IPS-18a (cell line): ENCODE measurements around the gene SFT2D1.

ENCODE experiments used
- H3K27ac ChIP-seq: one replicate; pipeline ENCODE4 v1.5.1; 2013; ENCODE audit warnings: low read length
- H3K27me3 ChIP-seq: one replicate; pipeline ENCODE4 v1.6.1; 2013; ENCODE audit warnings: mild to moderate bottlenecking, low read length; ENCODE audit not compliant: control insufficient read depth, insufficient read depth
- H3K36me3 ChIP-seq: one replicate; pipeline ENCODE4 v1.6.1; 2013; ENCODE audit warnings: low read depth, low read length; ENCODE audit not compliant: control insufficient read depth
- H3K4me1 ChIP-seq: one replicate; pipeline ENCODE4 v1.6.1; 2013; ENCODE audit warnings: low read depth, low read length; ENCODE audit not compliant: control insufficient read depth
- H3K4me3 ChIP-seq: one replicate; pipeline ENCODE4 v1.5.1; 2013; ENCODE audit warnings: low read length
- H3K9ac ChIP-seq: one replicate; pipeline ENCODE4 v1.6.1; 2013; ENCODE audit warnings: mild to moderate bottlenecking, low read length, moderate library complexity
- H3K9me3 ChIP-seq: one replicate; pipeline ENCODE4 v1.6.1; 2013; ENCODE audit warnings: low read depth, low read length; ENCODE audit not compliant: control insufficient read depth

SFT2D1 gene

DNA sequence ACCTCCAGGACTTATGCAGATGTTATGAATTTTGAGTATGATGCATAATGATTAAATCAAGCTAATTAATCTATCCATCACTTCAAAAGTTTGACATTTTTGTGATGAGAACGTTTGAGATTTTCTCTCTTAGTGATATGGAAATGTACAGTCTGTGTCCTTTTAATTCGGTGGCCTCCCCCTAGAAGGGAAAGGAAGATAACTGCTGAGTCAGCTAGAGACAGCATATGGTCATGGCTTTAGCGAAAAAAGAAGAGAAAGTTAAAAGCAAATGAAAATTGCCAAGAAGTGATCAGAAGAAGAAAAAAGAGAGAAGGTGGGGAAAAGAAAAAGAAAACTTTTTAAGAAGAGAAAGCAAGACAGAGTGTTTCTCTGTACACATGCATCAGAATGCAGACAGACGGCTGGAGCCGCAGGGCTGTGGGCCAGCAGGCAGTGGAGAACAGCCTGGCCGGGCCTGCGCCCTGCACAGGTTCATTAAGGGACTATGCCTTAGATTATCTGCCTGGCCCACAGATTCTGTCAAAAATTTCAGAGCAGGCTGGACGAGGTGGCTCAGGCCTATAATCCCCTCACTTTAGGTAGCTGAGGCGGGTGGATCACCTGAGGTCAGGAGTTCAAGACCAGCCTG, 41.9 kb downstream of the SFT2D1 start:
- H3K9me3 ChIP-seq, result peaks cover 3% of the 10 kb centered on the region
- H3K36me3 ChIP-seq, result no peaks in the 10 kb centered on the region
- no peak overlapping the region for H3K27ac ChIP-seq
- H3K9ac ChIP-seq, result no peak overlapping the region
- H3K4me1 ChIP-seq, result no peaks in the 10 kb centered on the region
- H3K27me3 ChIP-seq, result peaks cover 12% of the 10 kb centered on the region
- H3K4me3 ChIP-seq, result no peak overlapping the region

DNA sequence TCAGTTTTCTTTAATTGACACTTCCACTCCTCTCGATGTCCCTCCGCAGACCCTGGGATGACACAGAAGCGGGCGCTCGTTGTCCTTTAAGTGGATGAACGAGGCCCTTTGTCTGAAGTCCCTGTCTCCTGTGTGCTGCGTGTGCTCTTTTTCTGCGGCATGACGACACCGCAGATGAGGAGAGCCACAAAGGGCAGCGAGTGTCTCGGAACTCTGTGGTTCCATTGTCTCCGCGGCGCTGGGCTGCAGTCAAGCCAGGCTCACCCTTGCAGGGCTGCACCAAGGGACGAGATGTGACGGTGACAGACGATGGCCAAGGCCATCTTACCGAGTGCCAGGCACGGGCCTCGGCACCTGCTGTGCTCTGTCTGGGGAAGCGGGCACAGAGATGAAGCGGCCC, 44.7 kb downstream of the SFT2D1 start:
- H3K9ac ChIP-seq, result no peak overlapping the region
- H3K27me3 ChIP-seq, result no peaks in the 10 kb centered on the region
- no peak overlapping the region for H3K27ac ChIP-seq
- no peaks in the 10 kb centered on the region for H3K36me3 ChIP-seq
- peaks cover 3% of the 10 kb centered on the region for H3K9me3 ChIP-seq
- H3K4me3 ChIP-seq, result no peak overlapping the region
- H3K4me1 ChIP-seq, result no peaks in the 10 kb centered on the region

DNA sequence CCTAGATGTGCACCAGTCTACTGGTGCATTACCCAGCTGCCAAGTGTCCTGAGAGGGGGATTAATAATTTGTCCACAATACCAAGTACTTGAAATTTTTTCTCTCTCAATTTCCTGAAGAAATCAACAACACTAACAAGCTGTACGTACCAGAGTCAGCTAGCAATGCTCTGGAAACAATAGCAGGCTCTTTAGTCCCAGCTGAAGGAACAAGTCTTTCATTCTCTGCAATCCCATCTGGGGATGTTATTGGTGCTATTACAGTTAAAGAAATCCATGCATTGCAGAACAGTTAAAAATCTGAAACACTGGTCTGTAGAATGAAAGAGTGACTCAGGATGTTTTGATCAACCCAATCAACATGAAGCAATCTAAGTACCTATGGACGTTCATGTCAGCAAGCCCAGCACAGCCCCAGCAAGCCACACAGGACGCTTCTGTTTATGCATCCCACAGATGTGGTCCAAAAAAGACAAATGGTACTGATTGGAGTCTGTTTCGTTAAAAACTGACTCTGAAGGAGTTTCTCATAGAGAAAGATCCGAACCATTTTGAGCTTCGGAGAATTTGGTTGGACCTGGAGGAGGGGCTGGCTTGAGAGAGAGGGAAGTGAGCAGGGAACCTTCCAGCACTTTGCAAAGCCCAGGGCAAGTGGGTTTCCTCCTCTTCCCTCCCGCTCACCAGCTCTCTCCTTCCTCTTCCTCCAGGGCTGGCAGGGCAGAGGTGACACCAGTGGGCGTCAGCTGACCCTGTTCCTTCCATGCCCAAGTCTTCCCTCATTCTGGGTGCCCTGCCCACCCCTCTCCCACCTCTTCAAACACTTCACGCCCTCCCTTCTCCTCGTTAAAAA, 46.1 kb downstream of the SFT2D1 start:
- Histone ChIP-seq H3K4me3 (no peak overlapping the region), H3K27me3 (no peaks in the 10 kb centered on the region), H3K27ac (no peak overlapping the region), H3K4me1 (no peaks in the 10 kb centered on the region), H3K9ac (no peak overlapping the region), H3K9me3 (peaks cover 3% of the 10 kb centered on the region), H3K36me3 (no peaks in the 10 kb centered on the region)

DNA sequence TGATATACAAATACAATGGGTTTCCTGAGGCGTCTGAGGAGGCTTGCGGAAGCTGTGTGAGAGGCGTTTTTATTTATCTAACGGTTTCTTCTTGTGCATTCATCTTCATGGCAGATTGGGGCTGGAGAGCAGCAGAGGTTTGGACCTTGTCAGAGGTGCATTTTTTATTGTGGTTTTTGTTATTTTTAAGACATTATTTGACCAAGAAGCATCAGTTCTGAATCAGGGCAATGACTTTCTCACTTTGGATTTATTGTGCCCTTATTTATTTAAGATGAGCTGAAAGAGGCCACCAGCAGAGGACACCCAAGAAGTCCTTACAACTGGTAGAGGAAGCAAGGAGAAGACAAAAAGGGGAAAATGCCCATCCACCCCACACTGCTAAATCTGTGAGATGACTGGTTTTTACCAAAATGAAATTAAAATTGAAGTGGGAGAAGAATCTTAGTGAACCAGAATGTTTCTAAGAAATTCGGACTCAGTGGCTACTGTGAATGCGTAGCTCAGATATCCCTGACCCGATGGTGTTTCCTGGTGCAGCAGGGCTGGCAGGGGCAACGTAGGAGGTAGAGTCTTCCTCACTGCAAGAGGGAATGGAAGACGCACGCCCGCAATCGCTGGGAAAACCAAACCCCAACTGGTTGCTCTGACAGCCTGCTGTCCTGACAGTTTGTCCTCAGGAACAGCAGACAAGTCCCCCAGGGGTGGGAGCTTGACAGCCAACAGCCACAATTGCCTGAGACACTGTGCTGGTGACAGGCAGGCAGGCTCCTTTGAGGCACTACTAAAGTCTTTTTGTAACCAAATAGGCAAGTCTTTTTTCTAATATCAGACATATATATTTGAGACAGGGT, 48.4 kb downstream of the SFT2D1 start:
- Histone ChIP-seq H3K27me3 (no peaks in the 10 kb centered on the region), H3K27ac (no peak overlapping the region), H3K9ac (no peak overlapping the region), H3K9me3 (peaks cover 3% of the 10 kb centered on the region), H3K4me1 (no peaks in the 10 kb centered on the region), H3K36me3 (no peaks in the 10 kb centered on the region), H3K4me3 (no peak overlapping the region)

DNA sequence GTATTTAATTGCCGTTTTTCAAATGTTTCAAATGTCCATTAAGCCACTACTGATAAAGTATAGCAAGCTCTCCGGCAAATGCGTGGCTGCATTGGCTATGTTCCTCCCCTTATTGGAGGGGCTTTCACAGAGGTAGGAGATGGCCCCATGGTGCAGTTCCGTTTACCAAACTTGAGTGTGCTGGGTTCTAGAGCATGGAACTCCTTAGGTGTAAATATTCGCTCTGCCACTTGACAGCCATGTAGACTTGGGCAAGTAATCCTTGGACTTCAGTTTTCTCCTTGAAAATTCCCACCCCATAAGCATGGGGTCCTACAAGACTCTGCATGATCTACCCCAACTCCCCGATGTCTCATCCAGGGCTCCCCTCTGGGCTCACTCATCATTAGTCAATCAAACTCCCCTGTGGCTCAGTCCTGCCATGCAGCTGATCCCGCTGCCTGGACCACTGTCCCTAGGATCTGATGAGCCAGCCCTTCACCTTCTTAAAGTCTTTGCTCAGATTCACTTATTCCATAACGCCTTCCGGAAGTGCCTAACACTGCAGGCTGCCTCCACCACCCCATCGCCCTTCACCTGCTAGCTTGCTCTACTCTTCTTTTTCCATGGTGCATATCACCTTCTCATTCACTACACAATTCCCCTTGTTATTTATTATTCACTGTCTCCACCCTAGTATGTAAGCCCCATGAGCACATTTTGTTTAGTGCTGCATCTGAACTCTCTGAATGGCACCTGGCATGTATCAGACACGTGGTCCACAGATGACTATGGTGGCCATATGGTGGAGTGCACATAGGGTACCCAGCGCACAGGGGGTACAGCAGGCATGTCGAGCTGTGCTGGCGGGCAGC, 52.9 kb downstream of the SFT2D1 start:
- H3K9ac ChIP-seq, result no peak overlapping the region
- H3K4me3 ChIP-seq, result no peak overlapping the region
- H3K36me3 ChIP-seq, result no peaks in the 10 kb centered on the region
- no peaks in the 10 kb centered on the region for H3K9me3 ChIP-seq
- no peak overlapping the region for H3K27ac ChIP-seq
- peaks cover 5% of the 10 kb centered on the region for H3K4me1 ChIP-seq
- H3K27me3 ChIP-seq, result no peaks in the 10 kb centered on the region

DNA sequence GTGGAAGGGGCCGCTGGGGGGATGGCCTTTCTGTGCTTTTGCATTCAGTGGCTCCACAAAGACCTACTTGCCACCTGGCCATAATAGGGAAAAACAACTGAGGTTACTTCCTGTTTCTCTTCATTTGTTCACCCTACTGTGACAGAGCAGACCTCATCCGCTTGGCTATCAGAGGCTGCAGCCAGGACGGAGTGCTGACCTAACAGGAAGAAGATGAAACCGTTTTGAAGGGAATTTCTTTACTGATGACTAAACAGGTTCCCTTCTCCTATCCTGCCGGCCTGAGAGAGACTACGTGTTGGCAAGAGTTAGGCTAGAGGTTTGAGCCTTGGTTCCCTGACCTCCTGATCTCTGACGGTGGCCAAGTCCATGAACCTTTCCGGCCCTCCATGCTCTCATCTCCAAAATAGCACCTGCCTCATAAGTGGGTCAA, 55.5 kb downstream of the SFT2D1 start:
- peaks cover 5% of the 10 kb centered on the region for H3K4me1 ChIP-seq
- no peaks in the 10 kb centered on the region for H3K27me3 ChIP-seq
- no peak overlapping the region for H3K9ac ChIP-seq
- H3K4me3 ChIP-seq, result no peak overlapping the region
- H3K9me3 ChIP-seq, result no peaks in the 10 kb centered on the region
- H3K36me3 ChIP-seq, result no peaks in the 10 kb centered on the region
- no peak overlapping the region for H3K27ac ChIP-seq

DNA sequence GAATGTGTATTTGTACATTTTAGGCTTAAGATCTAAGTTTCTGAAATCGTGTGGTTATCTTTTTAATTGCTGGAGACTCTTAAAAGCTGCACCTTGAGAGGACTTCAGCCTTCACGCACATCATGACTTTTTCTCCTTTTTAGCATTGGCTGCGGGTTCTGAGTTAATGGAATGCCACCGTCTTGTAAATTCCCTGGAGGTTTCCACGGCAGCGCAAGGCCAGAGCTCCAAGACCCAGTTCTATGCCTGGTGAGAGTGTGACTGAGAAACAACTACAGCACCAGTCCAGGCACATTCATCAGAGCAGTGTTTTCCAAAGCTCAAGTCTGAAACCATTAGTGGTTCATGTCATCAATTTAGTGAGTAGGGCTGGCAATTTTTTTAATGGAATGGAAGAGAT, 57.1 kb downstream of the SFT2D1 start:
- H3K27me3 ChIP-seq, result no peaks in the 10 kb centered on the region

DNA sequence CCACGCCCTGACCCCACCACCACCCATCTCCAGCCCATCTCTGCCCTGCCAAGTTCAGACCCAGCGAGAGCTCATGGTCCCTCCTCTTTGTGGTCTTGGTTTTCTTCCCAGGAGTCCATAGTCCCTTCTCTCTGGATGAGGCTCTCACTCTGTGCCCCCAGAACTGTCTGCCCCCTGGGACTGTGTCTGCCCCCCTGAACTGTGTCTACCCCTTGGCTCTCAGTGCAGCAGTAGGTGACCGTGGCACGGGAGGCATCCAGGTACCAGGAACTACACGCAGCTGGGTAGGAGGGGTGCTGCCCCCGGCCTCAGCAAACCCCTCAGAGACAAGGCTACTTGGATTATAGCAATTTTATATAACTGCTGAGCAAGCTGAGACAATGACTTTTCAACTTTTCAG, 57.7 kb downstream of the SFT2D1 start:
- H3K4me1 ChIP-seq, result peaks cover 5% of the 10 kb centered on the region
- no peak overlapping the region for H3K9ac ChIP-seq
- H3K27ac ChIP-seq, result no peak overlapping the region
- H3K9me3 ChIP-seq, result no peaks in the 10 kb centered on the region
- no peaks in the 10 kb centered on the region for H3K27me3 ChIP-seq
- H3K36me3 ChIP-seq, result no peaks in the 10 kb centered on the region
- H3K4me3 ChIP-seq, result no peak overlapping the region

More for the DNA sequence above, 57.1 kb downstream of the SFT2D1 start:
- Histone ChIP-seq H3K9ac (no peak overlapping the region), H3K36me3 (no peaks in the 10 kb centered on the region), H3K4me3 (no peak overlapping the region), H3K27ac (no peak overlapping the region), H3K9me3 (no peaks in the 10 kb centered on the region), H3K4me1 (peaks cover 5% of the 10 kb centered on the region)

DNA sequence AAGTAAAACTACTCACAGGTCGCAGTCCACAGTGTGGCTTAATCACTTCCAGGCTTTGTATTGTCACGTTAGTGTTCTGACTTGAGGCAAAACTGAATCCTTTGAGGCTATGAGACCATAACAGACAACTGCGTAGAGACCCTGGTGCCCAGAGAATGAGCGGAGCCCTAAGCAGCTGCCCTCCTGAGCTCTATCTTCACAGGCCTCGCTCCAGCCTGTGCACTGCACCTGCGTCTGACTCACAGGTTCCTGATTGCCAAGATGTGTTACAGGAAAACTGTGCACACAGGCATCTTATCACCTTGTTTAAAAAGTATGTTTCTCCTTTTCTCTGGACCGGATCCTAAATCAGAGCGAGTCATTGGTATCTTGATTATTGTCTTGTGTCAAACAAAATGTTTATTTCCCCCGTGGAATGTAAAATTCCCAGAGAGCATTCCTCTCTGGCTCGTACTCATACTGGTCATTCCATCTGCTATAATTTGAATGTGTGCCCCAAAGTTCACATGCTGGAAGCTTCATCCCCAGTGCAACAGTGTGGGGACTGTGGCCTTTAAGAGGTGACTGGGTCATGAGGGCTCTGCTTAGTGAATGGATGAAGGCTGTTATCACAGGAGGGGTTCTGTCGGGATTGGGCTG, 59.8 kb downstream of the SFT2D1 start:
- H3K9me3 ChIP-seq, result no peaks in the 10 kb centered on the region
- no peak overlapping the region for H3K27ac ChIP-seq
- peaks cover 5% of the 10 kb centered on the region for H3K4me1 ChIP-seq
- H3K4me3 ChIP-seq, result no peak overlapping the region
- no peaks in the 10 kb centered on the region for H3K36me3 ChIP-seq
- H3K27me3 ChIP-seq, result no peaks in the 10 kb centered on the region
- H3K9ac ChIP-seq, result no peak overlapping the region

DNA sequence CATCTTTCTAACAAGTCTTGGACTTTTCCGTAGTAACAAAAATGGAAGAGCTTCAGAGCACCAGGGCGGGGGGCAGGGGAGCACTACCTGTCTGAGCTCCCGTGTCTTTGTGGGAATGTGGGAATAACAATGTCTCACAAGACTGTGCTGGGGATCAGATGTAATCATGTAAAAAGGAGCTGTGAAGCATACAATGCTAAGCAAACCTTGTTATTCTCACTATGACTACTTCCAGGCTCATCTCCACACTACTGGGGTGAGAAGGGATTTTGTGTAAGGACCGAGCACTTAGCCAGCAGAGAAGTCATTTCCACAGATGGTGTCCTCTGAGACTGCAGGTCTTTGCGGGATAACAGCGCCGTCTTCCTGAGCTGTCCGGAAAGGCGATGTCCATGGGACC, 61.2 kb downstream of the SFT2D1 start:
- H3K4me1 ChIP-seq, result no peaks in the 10 kb centered on the region
- no peaks in the 10 kb centered on the region for H3K36me3 ChIP-seq
- H3K27ac ChIP-seq, result no peak overlapping the region
- H3K9ac ChIP-seq, result no peak overlapping the region
- no peak overlapping the region for H3K4me3 ChIP-seq
- H3K27me3 ChIP-seq, result peaks cover 6% of the 10 kb centered on the region
- no peaks in the 10 kb centered on the region for H3K9me3 ChIP-seq
